HG02763 (cell line): Measurements from ENCODE around the gene BANF2.

Experiments used
- ATAC-seq: cut with Tn5 transposase; IDR thresholded peaks from one replicate; pipeline ENCODE4 v1.9.1; 2021; ENCODE audit warnings: mild to moderate bottlenecking, moderate library complexity; ENCODE audit not compliant: unreplicated experiment

Gene BANF2

DNA sequence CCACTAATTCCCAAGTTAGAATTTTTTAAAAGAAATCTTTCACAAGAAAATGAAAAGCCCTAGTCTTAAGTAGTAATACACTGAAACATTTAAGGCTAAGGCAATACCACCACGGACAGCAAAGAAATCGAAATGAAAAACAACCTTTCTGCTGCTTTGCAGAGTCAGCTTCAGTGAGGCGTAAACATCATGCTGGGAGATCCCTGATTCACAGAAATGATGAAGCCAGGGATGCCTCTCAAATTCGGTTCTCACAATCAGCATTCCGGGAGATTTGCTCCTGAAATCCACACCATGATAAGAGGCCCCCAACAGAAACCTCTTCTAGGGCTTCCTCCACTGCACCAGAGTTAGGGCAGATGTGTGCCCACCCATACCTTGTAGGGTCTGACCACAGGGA lies 36.3 kb upstream of the BANF2 start:
- ATAC-seq: no peak

DNA sequence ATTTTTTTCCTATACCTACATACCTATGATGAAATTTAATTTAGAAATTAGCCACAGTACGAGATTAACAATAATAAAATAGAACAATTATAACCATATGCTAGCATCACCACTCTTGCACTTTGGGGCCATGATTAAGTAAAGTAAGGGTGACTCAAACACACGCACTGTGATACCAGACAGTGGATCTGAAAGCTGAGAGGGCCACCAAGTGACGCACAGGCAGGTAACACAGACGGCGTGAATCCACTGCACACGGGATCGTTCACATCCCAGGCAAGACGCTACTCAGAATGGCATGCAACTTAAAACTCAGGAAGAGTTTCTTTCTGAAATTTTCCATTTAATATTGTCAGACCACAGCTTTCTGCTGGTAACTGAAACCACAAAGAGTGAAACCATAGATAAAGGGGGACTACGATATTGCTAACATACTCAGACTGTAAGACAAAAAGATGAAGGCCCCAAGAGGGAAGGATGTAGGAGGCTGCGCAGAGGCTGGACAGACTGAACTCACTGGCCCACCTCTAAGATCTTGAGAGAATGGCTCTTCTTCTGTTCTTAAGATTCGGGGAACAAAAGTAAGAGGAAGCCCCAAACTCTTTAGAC lies 35.6 kb upstream of the BANF2 start:
- no peak for ATAC-seq

DNA sequence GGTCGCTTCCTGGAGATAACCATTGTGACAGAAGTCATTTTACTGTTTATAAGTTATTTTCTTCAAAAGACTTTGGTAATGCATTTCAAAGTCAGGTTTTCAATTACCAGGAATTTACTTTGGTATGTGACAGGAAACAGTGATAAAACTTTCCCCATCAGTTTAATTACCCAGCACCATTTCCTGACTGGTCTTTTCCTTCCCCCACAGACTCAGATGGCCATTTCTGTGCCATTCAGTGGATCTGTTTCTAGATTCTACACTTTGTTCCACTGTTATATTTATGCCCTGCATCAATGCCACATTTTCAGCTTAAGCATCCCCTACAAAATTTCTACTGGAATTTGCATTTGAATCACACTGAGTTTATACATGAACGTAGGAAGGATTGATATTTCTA lies 34.0 kb upstream of the BANF2 start:
- ATAC-seq: no peak

DNA sequence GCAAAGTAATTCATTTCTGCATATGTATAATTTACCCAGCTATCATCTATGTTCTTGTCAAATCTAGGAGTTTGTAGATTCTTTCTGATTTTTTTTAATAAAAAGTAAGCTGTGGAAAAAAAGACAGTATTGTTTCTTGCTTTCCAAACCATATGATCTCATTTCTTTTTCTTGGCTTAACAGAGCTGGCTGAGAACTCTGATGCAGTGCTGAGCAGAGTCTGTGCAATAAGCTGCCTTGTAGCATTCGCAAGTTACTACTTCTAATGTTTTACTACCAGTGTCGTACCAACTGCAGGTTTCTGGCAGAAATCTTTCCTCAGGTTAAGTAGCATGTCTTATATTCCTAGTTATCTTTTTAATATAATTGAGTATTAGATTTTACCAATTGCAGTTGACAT lies 33.3 kb upstream of the BANF2 start:
- ATAC-seq: no peak

- no peak for ATAC-seq
Observed at GRCh38 chr20:17667445-17667844, 32.3 kb upstream of the BANF2 start.

- no peak for ATAC-seq
Observed at GRCh38 chr20:17668432-17668831, 31.3 kb upstream of the BANF2 start.

GRCh38 chr20:17669306-17669931 lies 30.3 kb upstream of the BANF2 start:
- no peak for ATAC-seq

DNA sequence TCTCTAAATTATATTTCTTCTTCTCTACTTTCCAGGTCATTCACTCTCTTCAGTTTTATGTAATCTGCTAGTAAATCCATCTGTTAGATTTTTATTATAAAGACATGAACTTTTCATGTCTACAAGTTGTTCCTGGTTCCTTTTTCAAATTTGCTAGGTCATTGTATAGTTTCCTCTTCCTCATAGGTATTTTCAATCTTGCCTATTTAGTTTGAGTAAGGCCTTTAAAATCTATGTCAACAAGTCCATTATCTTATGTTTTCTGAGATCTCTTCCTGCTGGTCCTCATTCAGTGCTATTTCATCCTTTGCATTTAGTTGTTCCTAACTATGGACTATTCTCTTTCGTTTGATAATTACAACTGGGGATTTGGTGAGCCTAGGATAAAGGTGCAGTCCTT lies 28.8 kb upstream of the BANF2 start:
- ATAC-seq: no peak

GRCh38 chr20:17671565-17671964 lies 28.2 kb upstream of the BANF2 start:
- no peak for ATAC-seq

- ATAC-seq: no peak
Observed at GRCh38 chr20:17673084-17673483, 26.7 kb upstream of the BANF2 start.

GRCh38 chr20:17674722-17675518 lies 24.8 kb upstream of the BANF2 start:
- ATAC-seq: no peak

DNA sequence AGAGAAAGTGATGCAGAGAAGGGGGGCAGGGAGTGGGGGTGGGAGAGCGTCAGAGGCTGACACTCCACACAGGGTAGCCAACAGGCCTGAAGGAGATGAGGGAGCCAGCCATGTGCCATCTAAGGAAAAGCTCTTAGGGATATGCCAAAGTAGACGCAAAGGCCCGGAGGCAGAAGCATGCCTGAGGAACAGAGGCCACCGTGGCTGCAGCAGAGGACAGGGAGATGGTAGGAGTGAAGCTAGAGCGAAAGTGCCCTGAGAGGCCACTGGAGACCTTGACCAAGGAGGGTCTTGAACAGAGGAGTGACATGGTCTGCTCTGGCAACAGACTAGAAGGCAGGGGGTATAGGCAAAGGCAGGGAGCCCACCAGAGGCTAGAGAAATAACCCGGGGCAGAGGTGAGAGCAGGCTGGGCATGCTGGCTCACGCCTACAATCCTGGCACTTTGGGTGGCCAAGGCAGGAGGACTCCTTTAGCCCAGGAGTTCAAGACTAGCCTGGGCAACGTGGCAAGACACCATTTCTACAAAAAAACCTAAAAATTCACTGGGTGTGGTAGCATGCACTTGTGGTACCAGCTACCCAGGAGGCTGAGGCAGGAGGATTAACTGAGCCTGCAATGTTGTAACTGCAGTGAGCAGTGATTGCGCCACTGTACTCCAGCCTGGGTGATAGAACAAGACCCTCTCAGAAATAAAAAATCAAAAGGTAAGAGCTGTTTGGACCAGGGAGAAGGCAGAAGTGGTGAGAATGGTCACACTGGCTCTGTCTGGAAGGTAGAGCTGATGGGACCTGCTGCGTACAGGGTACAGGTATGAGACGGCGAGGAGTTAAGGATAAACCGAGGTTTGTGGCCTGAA lies 24.0 kb upstream of the BANF2 start:
- no peak for ATAC-seq

DNA sequence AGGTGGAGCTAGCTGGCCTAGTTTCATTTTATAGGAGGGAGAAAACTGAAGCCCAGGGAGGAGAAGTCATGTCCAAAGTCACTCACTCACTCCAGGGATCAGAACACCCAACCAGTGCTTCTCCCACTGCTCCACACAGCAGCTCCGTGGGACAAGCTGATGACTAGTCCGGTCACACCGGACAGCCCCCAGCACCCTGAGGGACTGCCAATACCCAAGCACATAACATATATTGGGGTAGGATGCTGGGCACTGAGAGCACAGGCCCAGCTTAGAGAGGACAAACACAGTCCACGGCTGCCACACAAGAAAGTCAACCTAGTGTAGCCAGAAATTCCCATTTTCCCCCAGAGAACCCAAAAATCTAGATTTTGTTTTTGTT lies 23.4 kb upstream of the BANF2 start:
- ATAC-seq: no peak

GRCh38 chr20:17676942-17677341 lies 22.8 kb upstream of the BANF2 start:
- ATAC-seq: no peak

GRCh38 chr20:17678295-17678694 lies 21.5 kb upstream of the BANF2 start:
- ATAC-seq: no peak

GRCh38 chr20:17678886-17679285 lies 20.9 kb upstream of the BANF2 start:
- no peak for ATAC-seq

GRCh38 chr20:17679941-17680835 lies 19.6 kb upstream of the BANF2 start:
- ATAC-seq: no peak

DNA sequence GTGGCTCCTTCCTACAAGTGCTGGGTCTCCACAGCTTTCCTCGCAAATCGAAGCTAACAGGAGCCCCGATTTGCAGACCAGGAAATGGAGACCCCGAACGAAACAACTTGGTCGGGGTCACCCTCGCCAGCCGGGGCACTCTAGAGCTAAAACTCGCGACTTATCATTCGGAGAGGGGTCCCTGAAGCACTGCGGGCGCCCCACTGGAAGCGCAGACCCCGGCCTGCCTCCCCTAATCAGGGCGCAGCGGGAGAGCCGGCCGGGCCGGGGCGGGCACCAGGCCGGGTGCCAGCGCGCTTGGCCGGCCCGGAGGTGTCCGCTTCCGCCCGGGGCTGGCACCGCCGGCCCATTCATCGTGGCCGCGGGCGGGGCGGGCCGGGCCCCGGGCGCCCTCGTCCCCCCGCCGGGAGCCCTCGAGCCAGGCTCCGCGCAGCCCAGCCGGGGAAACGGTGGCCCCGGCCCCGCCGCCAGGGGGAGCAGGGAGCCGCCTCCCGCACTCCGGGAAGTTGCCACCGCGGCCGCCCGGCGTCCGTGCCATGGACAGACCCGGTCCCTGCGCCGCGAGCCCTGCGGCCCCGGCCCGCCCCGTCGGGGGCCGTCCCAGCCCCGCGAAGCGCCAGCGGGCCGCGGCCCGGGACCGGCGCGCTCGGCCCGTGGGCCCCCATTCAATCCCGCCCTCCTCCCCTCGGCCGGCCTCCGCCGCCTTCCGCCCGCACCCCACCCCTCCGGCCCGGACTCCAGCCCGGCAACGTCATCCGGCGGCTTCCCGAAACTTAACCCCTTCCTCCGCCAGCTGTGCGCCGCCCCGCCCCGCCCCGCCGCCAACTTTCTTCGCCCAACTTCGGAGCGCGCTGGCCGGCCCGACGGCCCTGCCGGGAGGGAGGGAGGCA lies 18.7 kb upstream of the BANF2 start:
- peak; percentile 30 for ATAC-seq

- ATAC-seq: peak; percentile 10
Observed at GRCh38 chr20:17681726-17682102, 18.1 kb upstream of the BANF2 start.
